ENCODE measurements around the gene PLCG2. TPM values are rescaled to one million over a fixed set of nuclear protein-coding genes. Genes with fewer than 3 reads are reported as not detected.

PLCG2 gene
- total and polyA plus RNA-seq, 9 donors, result 4.6 to 7.6 (median 5.3) TPM

GRCh38 chr16:81836279-81837054, 57.4 kb downstream of the PLCG2 start:
- Histone ChIP-seq H3K36me3 (ENCODE audit: control insufficient read depth, insufficient read depth, low read length) (no peaks in the 10 kb centered on the region), H3K27me3 (ENCODE audit: control insufficient read depth, insufficient read depth, low read length) (peaks cover 3% of the 10 kb centered on the region), H3K9me3 (replicated peaks; ENCODE audit: control insufficient read depth, low read depth, low read length) (no peaks in the 10 kb centered on the region), H3K27ac (ENCODE audit: low read length) (no peak overlapping the region), H3K4me3 (ENCODE audit: low read length) (no peak overlapping the region), H3K4me1 (ENCODE audit: control insufficient read depth, insufficient read depth, low read length) (no peaks in the 10 kb centered on the region)
- DNase-seq, result no peak
- WGBS (ENCODE audit: insufficient coverage), result 91% methylated on average over 6 of the region's 12 CpGs

- WGBS (ENCODE audit: insufficient coverage), result 62% methylated on average over 6 of the region's 9 CpGs
- H3K36me3 ChIP-seq (ENCODE audit: control insufficient read depth, insufficient read depth, low read length), result no peaks in the 10 kb centered on the region
- peaks cover 3% of the 10 kb centered on the region for H3K27me3 ChIP-seq (ENCODE audit: control insufficient read depth, insufficient read depth, low read length)
- no peak overlapping the region for H3K27ac ChIP-seq (ENCODE audit: low read length)
- no peak overlapping the region for H3K4me3 ChIP-seq (ENCODE audit: low read length)
- H3K4me1 ChIP-seq (ENCODE audit: control insufficient read depth, insufficient read depth, low read length), result no peaks in the 10 kb centered on the region
- no peaks in the 10 kb centered on the region for H3K9me3 ChIP-seq (replicated peaks; ENCODE audit: control insufficient read depth, low read depth, low read length)
- no peak for DNase-seq
These were observed 58.2 kb downstream of the PLCG2 start for GRCh38 chr16:81837312-81837751.

- no peaks in the 10 kb centered on the region for H3K36me3 ChIP-seq (ENCODE audit: control insufficient read depth, insufficient read depth, low read length)
- no peaks in the 10 kb centered on the region for H3K9me3 ChIP-seq (replicated peaks; ENCODE audit: control insufficient read depth, low read depth, low read length)
- H3K4me3 ChIP-seq (ENCODE audit: low read length), result no peak overlapping the region
- DNase-seq, result no peak
- H3K27me3 ChIP-seq (ENCODE audit: control insufficient read depth, insufficient read depth, low read length), result peaks cover 3% of the 10 kb centered on the region
- H3K27ac ChIP-seq (ENCODE audit: low read length), result no peak overlapping the region
- whole genome bisulfite sequencing (ENCODE audit: insufficient coverage), result 61% methylated on average over 2 of the region's 4 CpGs
- H3K4me1 ChIP-seq (ENCODE audit: control insufficient read depth, insufficient read depth, low read length), result peaks cover 3% of the 10 kb centered on the region
These were observed 59.7 kb downstream of the PLCG2 start for GRCh38 chr16:81838794-81839193.

- Histone ChIP-seq H3K4me1 (ENCODE audit: control insufficient read depth, insufficient read depth, low read length) (peaks cover 3% of the 10 kb centered on the region), H3K36me3 (ENCODE audit: control insufficient read depth, insufficient read depth, low read length) (no peaks in the 10 kb centered on the region), H3K27ac (ENCODE audit: low read length) (no peak overlapping the region), H3K9me3 (replicated peaks; ENCODE audit: control insufficient read depth, low read depth, low read length) (no peaks in the 10 kb centered on the region), H3K4me3 (ENCODE audit: low read length) (no peak overlapping the region), H3K27me3 (ENCODE audit: control insufficient read depth, insufficient read depth, low read length) (peaks cover 3% of the 10 kb centered on the region)
- DNase-seq, result no peak
- 44% methylated on average over 5 of the region's 7 CpGs for WGBS (ENCODE audit: insufficient coverage)
These were observed 62.6 kb downstream of the PLCG2 start for GRCh38 chr16:81841722-81842121.

GRCh38 chr16:81842564-81843242, 63.6 kb downstream of the PLCG2 start:
- H3K27me3 ChIP-seq (ENCODE audit: control insufficient read depth, insufficient read depth, low read length), result peaks cover 3% of the 10 kb centered on the region
- no peaks in the 10 kb centered on the region for H3K36me3 ChIP-seq (ENCODE audit: control insufficient read depth, insufficient read depth, low read length)
- H3K4me1 ChIP-seq (ENCODE audit: control insufficient read depth, insufficient read depth, low read length), result peaks cover 3% of the 10 kb centered on the region
- H3K9me3 ChIP-seq (replicated peaks; ENCODE audit: control insufficient read depth, low read depth, low read length), result no peaks in the 10 kb centered on the region
- no peak overlapping the region for H3K4me3 ChIP-seq (ENCODE audit: low read length)
- no peak for DNase-seq
- no peak overlapping the region for H3K27ac ChIP-seq (ENCODE audit: low read length)
- WGBS (ENCODE audit: insufficient coverage), result 52% methylated on average over 8 of the region's 12 CpGs

- H3K36me3 ChIP-seq (ENCODE audit: control insufficient read depth, insufficient read depth, low read length), result no peaks in the 10 kb centered on the region
- no peak overlapping the region for H3K27ac ChIP-seq (ENCODE audit: low read length)
- peaks cover 3% of the 10 kb centered on the region for H3K27me3 ChIP-seq (ENCODE audit: control insufficient read depth, insufficient read depth, low read length)
- WGBS (ENCODE audit: insufficient coverage), result 40% methylated on average over 1 of the region's 4 CpGs
- no peak for DNase-seq
- H3K4me1 ChIP-seq (ENCODE audit: control insufficient read depth, insufficient read depth, low read length), result peaks cover 3% of the 10 kb centered on the region
- no peaks in the 10 kb centered on the region for H3K9me3 ChIP-seq (replicated peaks; ENCODE audit: control insufficient read depth, low read depth, low read length)
- H3K4me3 ChIP-seq (ENCODE audit: low read length), result no peak overlapping the region
These were observed 64.1 kb downstream of the PLCG2 start for GRCh38 chr16:81843243-81843582.

GRCh38 chr16:81843683-81844082, 64.6 kb downstream of the PLCG2 start:
- H3K27ac ChIP-seq (ENCODE audit: low read length), result no peak overlapping the region
- no CpG with 5 or more reads among the region's 8 CpGs for WGBS (ENCODE audit: insufficient coverage)
- no peaks in the 10 kb centered on the region for H3K9me3 ChIP-seq (replicated peaks; ENCODE audit: control insufficient read depth, low read depth, low read length)
- peaks cover 3% of the 10 kb centered on the region for H3K4me1 ChIP-seq (ENCODE audit: control insufficient read depth, insufficient read depth, low read length)
- DNase-seq, result no peak
- H3K27me3 ChIP-seq (ENCODE audit: control insufficient read depth, insufficient read depth, low read length), result peaks cover 3% of the 10 kb centered on the region
- H3K36me3 ChIP-seq (ENCODE audit: control insufficient read depth, insufficient read depth, low read length), result no peaks in the 10 kb centered on the region
- H3K4me3 ChIP-seq (ENCODE audit: low read length), result no peak overlapping the region

- H3K36me3 ChIP-seq (ENCODE audit: control insufficient read depth, insufficient read depth, low read length), result no peaks in the 10 kb centered on the region
- peaks cover 3% of the 10 kb centered on the region for H3K4me1 ChIP-seq (ENCODE audit: control insufficient read depth, insufficient read depth, low read length)
- no peak for DNase-seq
- no peaks in the 10 kb centered on the region for H3K9me3 ChIP-seq (replicated peaks; ENCODE audit: control insufficient read depth, low read depth, low read length)
- H3K27ac ChIP-seq (ENCODE audit: low read length), result no peak overlapping the region
- H3K27me3 ChIP-seq (ENCODE audit: control insufficient read depth, insufficient read depth, low read length), result no peaks in the 10 kb centered on the region
- 92% methylated on average over 2 of the region's 4 CpGs for WGBS (ENCODE audit: insufficient coverage)
- H3K4me3 ChIP-seq (ENCODE audit: low read length), result no peak overlapping the region
These were observed 67.0 kb downstream of the PLCG2 start for GRCh38 chr16:81846105-81846504.

- Histone ChIP-seq H3K36me3 (ENCODE audit: control insufficient read depth, insufficient read depth, low read length) (no peaks in the 10 kb centered on the region), H3K4me3 (ENCODE audit: low read length) (no peak overlapping the region), H3K9me3 (replicated peaks; ENCODE audit: control insufficient read depth, low read depth, low read length) (no peaks in the 10 kb centered on the region), H3K27me3 (ENCODE audit: control insufficient read depth, insufficient read depth, low read length) (no peaks in the 10 kb centered on the region), H3K4me1 (ENCODE audit: control insufficient read depth, insufficient read depth, low read length) (no peaks in the 10 kb centered on the region), H3K27ac (ENCODE audit: low read length) (no peak overlapping the region)
- DNase-seq, result no peak
- WGBS (ENCODE audit: insufficient coverage), result 56% methylated on average over 1 of the region's 4 CpGs
These were observed 69.3 kb downstream of the PLCG2 start for GRCh38 chr16:81848306-81848853.

GRCh38 chr16:81850197-81850944, 71.3 kb downstream of the PLCG2 start:
- no peak overlapping the region for H3K4me3 ChIP-seq (ENCODE audit: low read length)
- H3K36me3 ChIP-seq (ENCODE audit: control insufficient read depth, insufficient read depth, low read length), result no peaks in the 10 kb centered on the region
- no peaks in the 10 kb centered on the region for H3K27me3 ChIP-seq (ENCODE audit: control insufficient read depth, insufficient read depth, low read length)
- no peak for DNase-seq
- H3K9me3 ChIP-seq (replicated peaks; ENCODE audit: control insufficient read depth, low read depth, low read length), result no peaks in the 10 kb centered on the region
- no peak overlapping the region for H3K27ac ChIP-seq (ENCODE audit: low read length)
- WGBS (ENCODE audit: insufficient coverage), result 59% methylated on average over 5 of the region's 10 CpGs
- H3K4me1 ChIP-seq (ENCODE audit: control insufficient read depth, insufficient read depth, low read length), result no peaks in the 10 kb centered on the region
